Mammary microvascular endothelial cell (primary cell): ENCODE data around the gene ZNF548. TPM values are rescaled to one million over a fixed set of nuclear protein-coding genes. Genes with fewer than 3 reads are reported as not detected.

ENCODE experiments used
- total RNA-seq: library from RNA; depleted of rRNA; stranded (reverse); fragments of >200 nt; gene quantifications from 2 replicates; pipeline ENCODE4 v1.2.3, GENCODE V29; 2015

Gene ZNF548
- total RNA-seq = 5.0 and 6.9 TPM in 2 replicates

DNA sequence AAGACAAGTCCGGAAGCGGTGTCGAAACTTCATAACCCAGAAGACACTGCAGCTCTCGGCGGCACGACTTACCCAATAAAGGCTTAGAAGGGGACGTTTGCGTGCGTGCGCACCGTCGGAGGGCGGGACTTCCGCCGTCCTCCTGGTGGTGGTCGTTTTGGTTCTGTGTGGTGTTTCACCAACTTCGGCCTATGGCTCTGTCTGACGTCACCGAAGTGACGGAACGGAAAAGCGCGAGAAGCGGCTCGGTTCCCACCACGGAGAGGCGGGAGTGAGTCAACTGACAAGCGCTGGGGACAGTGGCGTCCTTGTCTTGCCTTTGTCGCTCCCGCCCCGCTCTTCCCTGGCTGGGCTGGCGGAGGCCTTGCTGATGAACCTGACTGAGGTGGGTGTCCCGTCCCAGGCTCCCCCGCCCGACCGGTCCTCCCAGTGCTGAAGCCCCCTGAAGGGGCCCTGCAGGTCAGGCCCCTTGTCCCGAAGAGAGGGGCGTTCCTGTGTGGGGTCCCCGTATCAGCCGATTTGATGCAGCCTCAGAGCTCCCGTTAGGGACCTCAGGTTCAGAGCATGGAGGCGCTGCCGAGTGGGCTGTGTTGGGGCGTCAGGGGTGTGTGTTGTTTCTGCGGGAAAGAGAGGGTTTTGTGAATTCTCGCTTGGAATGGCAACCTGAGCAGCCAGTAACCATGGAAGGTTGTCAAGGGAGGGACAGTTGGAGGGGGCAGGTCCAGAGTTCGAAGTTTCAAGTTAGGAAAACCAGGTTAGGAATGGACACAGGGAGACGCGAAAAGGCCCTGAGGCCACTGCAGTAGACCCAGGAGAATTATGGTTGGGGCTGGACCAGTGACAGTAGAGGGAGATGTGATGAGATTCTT lies at the start of gene ZNF548:
Gene ZNF548, plus strand, starts transcription at position 125 of the 869 bp plus-strand sequence. Its CDS starts 246 bp downstream, at position 371.

GRCh38 chr19:57350877-57351805 lies 38.5 kb upstream of the ZNF548 start, which contains the start of gene ZNF304:
Gene ZNF304 (plus strand): TSS chr19:57351271. CDS start chr19:57351665, 394 bp downstream.

DNA sequence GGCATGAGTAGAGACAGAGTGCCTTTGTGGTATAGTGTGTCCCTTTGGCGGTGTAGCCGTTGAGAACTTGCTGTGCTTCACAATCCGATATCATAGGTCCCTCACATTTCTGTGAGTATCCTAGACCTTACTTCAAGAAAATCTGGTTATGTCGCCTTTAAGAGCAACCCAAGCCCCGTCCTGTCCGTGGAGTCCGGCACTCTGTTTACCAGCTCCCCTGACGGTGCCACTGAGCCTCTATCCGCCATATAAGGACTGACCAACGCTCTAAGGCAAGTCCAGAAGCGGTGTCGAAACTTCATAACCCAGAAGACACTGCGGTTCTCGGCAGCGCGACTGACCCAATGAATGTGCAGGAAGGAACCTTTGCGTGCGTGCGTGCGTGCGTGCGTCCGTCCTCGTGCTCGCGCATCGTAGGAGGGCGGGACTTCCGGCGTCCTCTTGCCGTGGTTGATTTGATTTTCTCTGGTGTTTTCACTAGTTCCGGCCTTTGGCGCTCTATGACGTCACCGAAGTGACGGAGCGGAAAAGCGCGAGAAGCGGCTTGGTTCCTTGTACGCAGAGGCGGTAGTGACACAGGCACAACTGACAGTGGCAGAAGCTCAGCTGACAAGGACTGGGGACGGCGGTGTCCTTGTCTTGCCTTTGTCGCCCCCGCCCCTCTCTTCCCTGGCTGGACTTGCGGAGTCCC lies 26.5 kb upstream of the ZNF548 start, which contains the start of the genes TRAPPC2B and ZNF547:
Gene TRAPPC2B, plus strand, starts transcription at position 555 of the 691 bp plus-strand sequence. CDS start 1,283 bp downstream, outside the sequence.
Gene ZNF547, plus strand, starts transcription at position 555 of the 691 bp plus-strand sequence. CDS start 5,005 bp downstream, outside the sequence.

GRCh38 chr19:57410877-57411671 lies 21.4 kb downstream of the ZNF548 start, which contains the start of gene ZNF17:
Gene ZNF17 (plus strand): TSS chr19:57411161. CDS start chr19:57413616, 2,455 bp downstream.

GRCh38 chr19:57435062-57435978 lies 45.7 kb downstream of the ZNF548 start, which contains the start of gene ZNF749:
Gene ZNF749 (plus strand): TSS chr19:57435325. CDS start chr19:57435579, 254 bp downstream.

Other genes with a start within 250 kb of the ZNF548 start
- gene ZIM3, start 244.7 kb upstream of the ZNF548 start, total RNA-seq = not detected in 2 replicates
- not detected in 2 replicates for gene DUXA, start 222.4 kb upstream of the ZNF548 start, total RNA-seq
- 19.5 and 20.9 TPM in 2 replicates for gene ZNF264, start 198.4 kb upstream of the ZNF548 start, total RNA-seq
- 0.15 and 1.6 TPM in 2 replicates for gene AURKC, start 158.8 kb upstream of the ZNF548 start, total RNA-seq
- 5.0 and 5.3 TPM in 2 replicates for gene ZNF805, start 149.2 kb upstream of the ZNF548 start, total RNA-seq
- gene ZNF460, start 109.4 kb upstream of the ZNF548 start, total RNA-seq = 12.3 and 15.7 TPM in 2 replicates
- 3.6 and 4.7 TPM in 2 replicates for gene ZNF543, start 69.4 kb upstream of the ZNF548 start, total RNA-seq
- 4.3 TPM in 2 replicates for gene ZNF304, start 38.6 kb upstream of the ZNF548 start, total RNA-seq
- 21.3 and 23.6 TPM in 2 replicates for gene TRAPPC2B, start 26.3 kb upstream of the ZNF548 start, total RNA-seq
- 0.53 and 1.6 TPM in 2 replicates for gene ZNF547, start 26.3 kb upstream of the ZNF548 start, total RNA-seq
- 3.2 and 3.5 TPM in 2 replicates for gene ZNF17, start 21.3 kb downstream of the ZNF548 start, total RNA-seq
- 3.1 and 11.3 TPM in 2 replicates for gene ZNF749, start 45.5 kb downstream of the ZNF548 start, total RNA-seq
- not detected in 2 replicates for gene VN1R1, start 67.3 kb downstream of the ZNF548 start, total RNA-seq
- gene ZNF772, start 87.7 kb downstream of the ZNF548 start, total RNA-seq = 10.5 and 15.0 TPM in 2 replicates
- 4.2 and 9.5 TPM in 2 replicates for gene ZNF419, start 97.9 kb downstream of the ZNF548 start, total RNA-seq
- gene ZNF773, start 110.1 kb downstream of the ZNF548 start, total RNA-seq = 1.7 and 5.9 TPM in 2 replicates
- gene ZNF549, start 137.5 kb downstream of the ZNF548 start, total RNA-seq = 0.93 and 1.6 TPM in 2 replicates
- gene ZNF550, start 170.0 kb downstream of the ZNF548 start, total RNA-seq = 2.5 and 4.1 TPM in 2 replicates
- gene ZNF416, start 189.1 kb downstream of the ZNF548 start, total RNA-seq = 2.9 and 3.0 TPM in 2 replicates
- gene ZIK1, start 194.3 kb downstream of the ZNF548 start, total RNA-seq = 2.8 and 3.2 TPM in 2 replicates
- 4.1 and 7.9 TPM in 2 replicates for gene ZNF530, start 210.0 kb downstream of the ZNF548 start, total RNA-seq
- 7.3 and 8.6 TPM in 2 replicates for gene ZNF134, start 224.4 kb downstream of the ZNF548 start, total RNA-seq
- gene ZNF211, start 243.3 kb downstream of the ZNF548 start, total RNA-seq = 4.4 and 6.1 TPM in 2 replicates